ENCODE results near the gene SPECC1L. TPM values are rescaled to one million over a fixed set of nuclear protein-coding genes. Genes with fewer than 3 reads are reported as not detected.
A peak's percentile ranks its signal among the peaks of the same experiment; 100 is the strongest.

Gene SPECC1L
- total and polyA plus RNA-seq, 10 donors, result 5.0 to 65.4 (median 41.5) TPM

GRCh38 chr22:24418786-24419474 lies 148.3 kb downstream of the SPECC1L start:
- WGBS, 5 donors, result 60 to 87% (median 82%) methylated on average over 5 to 16 of the region's 16 CpGs
- TF ChIP-seq CTCF (IDR thresholded peaks at IDR 0.05 in 8 of 11, conservative IDR thresholded peaks at IDR 0.05 in 3 of 11) (no peak), POLR2A (IDR thresholded peaks at IDR 0.05) (no peak), POLR2AphosphoS5 (IDR thresholded peaks at IDR 0.05) (peak in 1 of 3 donors; percentile 10)
- Histone ChIP-seq H3K4me3 (no peak overlapping the region), H3K36me3 (peaks cover 0 to 47% (median 26%) of the 10 kb centered on the region in 6 donors), H3K27me3 (replicated peaks in 1 of 7) (no peaks in the 10 kb centered on the region), H3K4me1 (peaks cover 0 to 45% (median 28%) of the 10 kb centered on the region in 6 donors), H3K27ac (no peak overlapping the region), H3K9me3 (no peaks in the 10 kb centered on the region)
- intact Hi-C loops (cut with DNase I; ENCODE audit: low total_unique reads), result no loop called here
- DNase-seq, result no peak

- Histone ChIP-seq H3K4me3 (no peak overlapping the region), H3K27ac (peak overlapping the region in 1 of 8 donors; percentile 28), H3K36me3 (peaks cover 0 to 42% (median 21%) of the 10 kb centered on the region in 6 donors), H3K4me1 (peaks cover under 1 to 50% (median 32%) of the 10 kb centered on the region in 6 donors), H3K9me3 (no peaks in the 10 kb centered on the region), H3K27me3 (replicated peaks in 1 of 7) (peaks cover 0 to 5% (median 0%) of the 10 kb centered on the region in 7 donors)
- no peak for TF ChIP-seq CTCF (IDR thresholded peaks at IDR 0.05 in 8 of 11, conservative IDR thresholded peaks at IDR 0.05 in 3 of 11)
- TF ChIP-seq POLR2A (IDR thresholded peaks at IDR 0.05), result no peak
- TF ChIP-seq POLR2AphosphoS5 (IDR thresholded peaks at IDR 0.05), result peak in 1 of 3 donors; percentile 32
- no peak for DNase-seq
- WGBS, 5 donors, result 42 to 79% (median 61%) methylated on average over 5 to 7 of the region's 7 CpGs
- intact Hi-C loops (cut with DNase I; ENCODE audit: low total_unique reads), result no loop called here
These were observed 148.8 kb downstream of the SPECC1L start for GRCh38 chr22:24419475-24419850.

GRCh38 chr22:24420072-24420976 lies 149.7 kb downstream of the SPECC1L start:
- 48 to 69% (median 62%) methylated on average over 12 to 18 of the region's 18 CpGs for WGBS, 5 donors
- H3K27ac ChIP-seq, result peak overlapping the region in 4 of 8 donors; percentile 20 to 28 (median 22)
- H3K4me1 ChIP-seq, result peaks cover 9 to 59% (median 40%) of the 10 kb centered on the region in 6 donors
- H3K27me3 ChIP-seq (replicated peaks in 1 of 7), result peaks cover 0 to 10% (median 0%) of the 10 kb centered on the region in 7 donors
- H3K4me3 ChIP-seq, result no peak overlapping the region
- TF ChIP-seq CTCF (IDR thresholded peaks at IDR 0.05 in 8 of 11, conservative IDR thresholded peaks at IDR 0.05 in 3 of 11), result no peak
- TF ChIP-seq POLR2AphosphoS5 (IDR thresholded peaks at IDR 0.05), result peak; percentile 84 to 86 (median 86)
- intact Hi-C loops (cut with DNase I; ENCODE audit: low total_unique reads), result loop anchor here (5.0 kb wide), 1 partner anchor 87 kb away; no protein-coding TSS in a partner anchor
- peak; percentile 78 for DNase-seq
- H3K36me3 ChIP-seq, result peaks cover 0 to 33% (median 13%) of the 10 kb centered on the region in 6 donors
- H3K9me3 ChIP-seq, result no peaks in the 10 kb centered on the region
